Measurements from ENCODE around the gene MYO3B.

Gene MYO3B

GRCh38 chr2:170405326-170405725 lies 227.4 kb downstream of the MYO3B start:
- Histone ChIP-seq H3K36me3 (ENCODE audit: low read length) (no peaks in the 10 kb centered on the region), H3K9me3 (ENCODE audit: insufficient read depth, low read length) (no peaks in the 10 kb centered on the region), H3K4me3 (ENCODE audit: insufficient read depth, low read length, poor library complexity, severe bottlenecking) (no peak overlapping the region), H3K27ac (ENCODE audit: low read depth, low read length) (no peak overlapping the region), H3F3A (ENCODE audit: insufficient read depth) (no peaks in the 10 kb centered on the region), H3K79me2 (ENCODE audit: insufficient read depth, low read length) (no peaks in the 10 kb centered on the region), H3K9me2 (replicated peaks; ENCODE audit: insufficient read depth, low read length) (no peaks in the 10 kb centered on the region), H3K4me2 (ENCODE audit: low read depth, low read length, poor library complexity, severe bottlenecking) (no peak overlapping the region), H2AFZ (ENCODE audit: low read depth, low read length, severe bottlenecking) (no peak overlapping the region), H3K9ac (ENCODE audit: low read length) (no peak overlapping the region), H4K20me1 (ENCODE audit: low read depth, low read length) (no peaks in the 10 kb centered on the region), H3K27me3 (ENCODE audit: low read length) (no peaks in the 10 kb centered on the region)
- TF ChIP-seq EZH2phosphoT487 (conservative IDR thresholded peaks at IDR 0.05; ENCODE audit: low read length) (no peak), CTCF (IDR thresholded peaks at IDR 0.05; ENCODE audit: insufficient read depth, low read length, poor library complexity, severe bottlenecking) (no peak)

- Histone ChIP-seq H3K4me3 (ENCODE audit: insufficient read depth, low read length, poor library complexity, severe bottlenecking) (no peak overlapping the region), H3K9me2 (replicated peaks; ENCODE audit: insufficient read depth, low read length) (no peaks in the 10 kb centered on the region), H3K9ac (ENCODE audit: low read length) (no peak overlapping the region), H3K36me3 (ENCODE audit: low read length) (no peaks in the 10 kb centered on the region), H3K27me3 (ENCODE audit: low read length) (no peaks in the 10 kb centered on the region), H2AFZ (ENCODE audit: low read depth, low read length, severe bottlenecking) (no peak overlapping the region), H3K27ac (ENCODE audit: low read depth, low read length) (no peak overlapping the region), H3K79me2 (ENCODE audit: insufficient read depth, low read length) (no peaks in the 10 kb centered on the region), H4K20me1 (ENCODE audit: low read depth, low read length) (no peaks in the 10 kb centered on the region), H3F3A (ENCODE audit: insufficient read depth) (no peaks in the 10 kb centered on the region), H3K9me3 (ENCODE audit: insufficient read depth, low read length) (no peaks in the 10 kb centered on the region), H3K4me2 (ENCODE audit: low read depth, low read length, poor library complexity, severe bottlenecking) (no peak overlapping the region)
- no peak for TF ChIP-seq CTCF (IDR thresholded peaks at IDR 0.05; ENCODE audit: insufficient read depth, low read length, poor library complexity, severe bottlenecking)
- no peak for TF ChIP-seq EZH2phosphoT487 (conservative IDR thresholded peaks at IDR 0.05; ENCODE audit: low read length)
These were observed 230.7 kb downstream of the MYO3B start for GRCh38 chr2:170408461-170409163.

GRCh38 chr2:170409164-170409535 lies 231.2 kb downstream of the MYO3B start:
- H3K9ac ChIP-seq (ENCODE audit: low read length), result no peak overlapping the region
- no peaks in the 10 kb centered on the region for H3K27me3 ChIP-seq (ENCODE audit: low read length)
- no peaks in the 10 kb centered on the region for H3K36me3 ChIP-seq (ENCODE audit: low read length)
- H3K27ac ChIP-seq (ENCODE audit: low read depth, low read length), result no peak overlapping the region
- no peaks in the 10 kb centered on the region for H3K9me3 ChIP-seq (ENCODE audit: insufficient read depth, low read length)
- peak overlapping the region; percentile 49 for H2AFZ ChIP-seq (ENCODE audit: low read depth, low read length, severe bottlenecking)
- H3K9me2 ChIP-seq (replicated peaks; ENCODE audit: insufficient read depth, low read length), result no peaks in the 10 kb centered on the region
- H4K20me1 ChIP-seq (ENCODE audit: low read depth, low read length), result no peaks in the 10 kb centered on the region
- H3K4me3 ChIP-seq (ENCODE audit: insufficient read depth, low read length, poor library complexity, severe bottlenecking), result no peak overlapping the region
- peak overlapping the region; percentile 29 for H3K4me2 ChIP-seq (ENCODE audit: low read depth, low read length, poor library complexity, severe bottlenecking)
- no peaks in the 10 kb centered on the region for H3F3A ChIP-seq (ENCODE audit: insufficient read depth)
- no peak for TF ChIP-seq EZH2phosphoT487 (conservative IDR thresholded peaks at IDR 0.05; ENCODE audit: low read length)
- TF ChIP-seq CTCF (IDR thresholded peaks at IDR 0.05; ENCODE audit: insufficient read depth, low read length, poor library complexity, severe bottlenecking), result peak; percentile 94
- no peaks in the 10 kb centered on the region for H3K79me2 ChIP-seq (ENCODE audit: insufficient read depth, low read length)

Data from SU-DHL-6 (cell line).